Neuronal stem cell (in vitro differentiated cells): ENCODE measurements around the gene PPM1E.
"Not testable (repeated sequence)": the region's sequence is repeated elsewhere in the genome, so short reads cannot be mapped to it uniquely, and the experiment has no call there.

Experiments
- DNase-seq: peaks from one replicate; pipeline ENCODE4 v3.0.0-alpha.2; 2013; ENCODE audit warnings: low spot score
- H2AFZ ChIP-seq: one replicate; pipeline ENCODE4 v1.6.1; 2013; ENCODE audit warnings: mild to moderate bottlenecking, low read length, inconsistent platforms
- H2AK5ac ChIP-seq: 2 replicates; pipeline ENCODE4 v1.6.1; 2013; ENCODE audit warnings: low read depth, mild to moderate bottlenecking, inconsistent platforms, low read length, moderate library complexity, mixed read lengths
- H2BK120ac ChIP-seq: 2 replicates; pipeline ENCODE4 v1.6.1; 2013; ENCODE audit warnings: low read depth, mild to moderate bottlenecking, inconsistent platforms, low read length, moderate library complexity, mixed read lengths
- H2BK12ac ChIP-seq: one replicate; pipeline ENCODE4 v1.6.1; 2013; ENCODE audit warnings: low read length, inconsistent platforms
- H2BK15ac ChIP-seq: 2 replicates; pipeline ENCODE4 v1.6.1; 2013; ENCODE audit warnings: mild to moderate bottlenecking, low read length, inconsistent platforms, mixed read lengths
- H2BK5ac ChIP-seq: one replicate; pipeline ENCODE4 v1.6.1; 2013; ENCODE audit warnings: inconsistent platforms, mild to moderate bottlenecking, low read length, moderate library complexity
- H3K14ac ChIP-seq: one replicate; pipeline ENCODE4 v1.6.1; 2013; ENCODE audit warnings: low read length, inconsistent platforms
- H3K18ac ChIP-seq: 2 replicates; pipeline ENCODE4 v1.6.1; 2013; ENCODE audit warnings: low read length, inconsistent platforms
- H3K23ac ChIP-seq: 2 replicates; pipeline ENCODE4 v1.6.1; 2013; ENCODE audit warnings: low read depth, mild to moderate bottlenecking, mixed read lengths, low read length, inconsistent platforms; ENCODE audit not compliant: poor library complexity
- H3K27ac ChIP-seq: replicated peaks from 3 replicates; pipeline ENCODE4 v1.5.1; 2013; ENCODE audit warnings: low read length, inconsistent platforms
- H3K27me3 ChIP-seq, 3 experiments: 2 replicates each; pipeline ENCODE4 v1.6.1; 2013; ENCODE audit warnings: low read length in 3 of 3, mild to moderate bottlenecking in 2 of 3, inconsistent platforms in 1 of 3, low read depth in 1 of 3, mixed read lengths in 1 of 3, moderate library complexity in 1 of 3; ENCODE audit not compliant: control insufficient read depth in 3 of 3, insufficient read depth in 3 of 3
- H3K36me3 ChIP-seq, 2 donors: replicated peaks in 1 of 2; 2 replicates each; pipeline ENCODE4 v1.6.1; 2013; ENCODE audit warnings: low read length in 2 of 2; ENCODE audit not compliant: control insufficient read depth in 2 of 2, insufficient read depth in 2 of 2
- H3K4ac ChIP-seq: 2 replicates; pipeline ENCODE4 v1.6.1; 2013; ENCODE audit warnings: inconsistent platforms, mild to moderate bottlenecking, low read length, moderate library complexity
- H3K4me1 ChIP-seq, 2 donors: 1 replicate in 1 of 2; 2 replicates in 1 of 2; pipeline ENCODE4 v1.6.1; 2013; ENCODE audit warnings: low read length in 2 of 2, low read depth in 1 of 2; ENCODE audit not compliant: control insufficient read depth in 2 of 2, insufficient read depth in 1 of 2
- H3K4me2 ChIP-seq: one replicate; pipeline ENCODE4 v1.6.1; 2013; ENCODE audit warnings: mild to moderate bottlenecking, low read length, inconsistent platforms; ENCODE audit not compliant: insufficient read depth, poor library complexity, severe bottlenecking
- H3K4me3 ChIP-seq, 2 donors: 2 replicates each; pipeline ENCODE4 v1.5.1; 2013; ENCODE audit warnings: low read length in 2 of 2, mild to moderate bottlenecking in 2 of 2, inconsistent platforms in 1 of 2, moderate library complexity in 1 of 2
- H3K79me1 ChIP-seq: one replicate; pipeline ENCODE4 v1.6.1; 2013; ENCODE audit warnings: low read depth, mild to moderate bottlenecking, inconsistent platforms, low read length, moderate library complexity
- H3K9ac ChIP-seq: one replicate; pipeline ENCODE4 v1.6.1; 2013; ENCODE audit warnings: mild to moderate bottlenecking, low read depth, low read length, inconsistent platforms; ENCODE audit not compliant: poor library complexity
- H3K9me3 ChIP-seq, 2 donors: replicated peaks in 1 of 2; 2 replicates each; pipeline versions ENCODE3 to v1.6.1; 2013; ENCODE audit warnings: low read length in 2 of 2, mild to moderate bottlenecking in 2 of 2, inconsistent platforms in 1 of 2, low read depth in 1 of 2, mixed read lengths in 1 of 2, moderate library complexity in 1 of 2; ENCODE audit not compliant: control insufficient read depth in 2 of 2, insufficient read depth in 1 of 2
- H4K8ac ChIP-seq: one replicate; pipeline ENCODE4 v1.6.1; 2013; ENCODE audit warnings: low read depth, mild to moderate bottlenecking, inconsistent platforms, low read length, moderate library complexity
- H4K91ac ChIP-seq: one replicate; pipeline ENCODE4 v1.6.1; 2013; ENCODE audit warnings: low read length, low read depth, mild to moderate bottlenecking, inconsistent platforms; ENCODE audit not compliant: poor library complexity
- whole genome bisulfite sequencing, 2 donors: extraction: QIAGEN DNeasy Blood & Tissue Kit; methylation state at CpG; one replicate each; pipeline ENCODE4 v1.1.7; 2013; ENCODE audit warnings: missing lambda C conversion rate in 2 of 2, mixed read lengths in 1 of 2; ENCODE audit not compliant: insufficient read length in 2 of 2, insufficient replicate concordance in 1 of 2; ENCODE audit errors: extremely low coverage in 2 of 2; 5-methylcytosine and 5-hydroxymethylcytosine counted together

Gene PPM1E

GRCh38 chr17:58789831-58790230, 34.2 kb downstream of the PPM1E start:
- Histone ChIP-seq H3K18ac (no peak overlapping the region), H3K4me2 (no peak overlapping the region)
- no CpG with 5 or more reads among the region's 1 CpG for WGBS, 2 donors

GRCh38 chr17:58794508-58794907, 38.9 kb downstream of the PPM1E start:
- not testable (repeated sequence) for H3K4me1 ChIP-seq, H3K9ac ChIP-seq
- WGBS, 2 donors: no CpG with 5 or more reads among the region's 2 CpGs

More at GRCh38 chr17:58789831-58790230, 34.2 kb downstream of the PPM1E start:
- no peak overlapping the region for H3K23ac ChIP-seq
- no peak overlapping the region for H2BK120ac ChIP-seq
- H3K4me3 ChIP-seq: no peak overlapping the region
- no peak overlapping the region for H3K9ac ChIP-seq
- no peak overlapping the region for H3K4ac ChIP-seq
- no peak overlapping the region for H3K14ac ChIP-seq
- no peak for DNase-seq
- peaks cover 0 to 2% of the 10 kb centered on the region in 2 donors for H3K4me1 ChIP-seq
- H3K27ac ChIP-seq: no peak overlapping the region
- H3K9me3 ChIP-seq: no peaks in the 10 kb centered on the region
- H3K79me1 ChIP-seq: no peaks in the 10 kb centered on the region
- no peak overlapping the region for H2AFZ ChIP-seq
- no peaks in the 10 kb centered on the region for H3K36me3 ChIP-seq
- H2BK5ac ChIP-seq: no peak overlapping the region
- H4K91ac ChIP-seq: no peak overlapping the region
- no peak overlapping the region for H2BK12ac ChIP-seq
- H4K8ac ChIP-seq: no peak overlapping the region
- H3K27me3 ChIP-seq: no peaks in the 10 kb centered on the region
- no peak overlapping the region for H2BK15ac ChIP-seq
- no peak overlapping the region for H2AK5ac ChIP-seq

GRCh38 chr17:58802188-58802587, 46.5 kb downstream of the PPM1E start:
- no peak overlapping the region for H3K4ac ChIP-seq
- H3K23ac ChIP-seq: no peak overlapping the region
- no peak overlapping the region for H3K18ac ChIP-seq
- no peak overlapping the region for H3K4me3 ChIP-seq
- no peak overlapping the region for H4K8ac ChIP-seq
- no peak overlapping the region for H3K27ac ChIP-seq
- H3K27me3 ChIP-seq: no peaks in the 10 kb centered on the region
- H3K4me2 ChIP-seq: no peak overlapping the region
- no peak overlapping the region for H2BK5ac ChIP-seq
- WGBS, 2 donors: no CpG with 5 or more reads among the region's 1 CpG
- H3K14ac ChIP-seq: no peak overlapping the region
- H3K79me1 ChIP-seq: no peaks in the 10 kb centered on the region
- H2BK12ac ChIP-seq: no peak overlapping the region
- H3K9me3 ChIP-seq: peaks cover 0 to 8% of the 10 kb centered on the region in 2 donors
- no peaks in the 10 kb centered on the region for H3K36me3 ChIP-seq
- H2BK120ac ChIP-seq: no peak overlapping the region
- H4K91ac ChIP-seq: no peak overlapping the region
- H3K4me1 ChIP-seq: no peaks in the 10 kb centered on the region
- H2AFZ ChIP-seq: no peak overlapping the region
- no peak overlapping the region for H2BK15ac ChIP-seq
- no peak overlapping the region for H3K9ac ChIP-seq
- DNase-seq: no peak
- H2AK5ac ChIP-seq: no peak overlapping the region

More at GRCh38 chr17:58794508-58794907, 38.9 kb downstream of the PPM1E start:
- not testable (repeated sequence) for H3K79me1 ChIP-seq, H3K4me3 ChIP-seq, H2BK12ac ChIP-seq, H3K27ac ChIP-seq, H2BK5ac ChIP-seq, H3K14ac ChIP-seq, H4K8ac ChIP-seq, H2AFZ ChIP-seq, H3K9me3 ChIP-seq, H3K23ac ChIP-seq, H3K27me3 ChIP-seq, DNase-seq, H3K18ac ChIP-seq, H4K91ac ChIP-seq, H2BK120ac ChIP-seq, H2BK15ac ChIP-seq, H3K36me3 ChIP-seq, H2AK5ac ChIP-seq, H3K4ac ChIP-seq, H3K4me2 ChIP-seq

- Histone ChIP-seq H3K4me2 (no peak overlapping the region), H3K4me3 (no peak overlapping the region), H2BK120ac (no peak overlapping the region), H2BK5ac (no peak overlapping the region), H2BK12ac (no peak overlapping the region), H3K4me1 (no peaks in the 10 kb centered on the region), H4K8ac (no peak overlapping the region), H3K9me3 (peaks cover 0 to 8% of the 10 kb centered on the region in 2 donors), H2AK5ac (no peak overlapping the region), H3K27ac (no peak overlapping the region), H3K14ac (no peak overlapping the region), H3K23ac (no peak overlapping the region), H4K91ac (no peak overlapping the region), H3K9ac (no peak overlapping the region), H2AFZ (no peak overlapping the region), H3K79me1 (no peaks in the 10 kb centered on the region), H3K18ac (no peak overlapping the region), H3K4ac (no peak overlapping the region), H2BK15ac (no peak overlapping the region), H3K36me3 (no peaks in the 10 kb centered on the region), H3K27me3 (no peaks in the 10 kb centered on the region)
- 100% methylated on average over 1 of the region's 5 CpGs; no CpG with 5 or more reads in 1 of the 2 donors for WGBS, 2 donors
- DNase-seq: no peak
These were observed 50.4 kb downstream of the PPM1E start for GRCh38 chr17:58806046-58806445.
